Right ventricle myocardium superior (tissue), 1 donor: ENCODE measurements around the gene CACNA1A. TPM values are rescaled to one million over a fixed set of nuclear protein-coding genes. Genes with fewer than 3 reads are reported as not detected.

ENCODE experiments used
- ATAC-seq: fragments of 200-7000 bp; cut with Tn5 transposase; one replicate; pipeline ENCODE4 v1.9.1; 2020; ENCODE audit warnings: mild to moderate bottlenecking; ENCODE audit not compliant: poor library complexity
- DNase-seq: peaks from one replicate; pipeline ENCODE4 v3.0.0-alpha.2; 2020
- intact Hi-C: fragments of 100-400 bp; cut with DNase I; formaldehyde crosslinking; loops from one replicate; pipeline ENCODE4 v1.11.2; 2022
- total RNA-seq: library from RNA; stranded (reverse); fragmentation: NEBNext Ultra II Directional; extraction: Animal tissue kit (Norgen Biotek cat#: 25700); gene quantifications from one replicate; pipeline ENCODE4 v1.2.1, GENCODE V29; 2021
- donor health status: DM: no; HTN: yes; CAD: no; lungs with severe emphysema.

The CACNA1A gene
- total RNA-seq, 1 donor from 2014 or later = 1.00 TPM

DNA sequence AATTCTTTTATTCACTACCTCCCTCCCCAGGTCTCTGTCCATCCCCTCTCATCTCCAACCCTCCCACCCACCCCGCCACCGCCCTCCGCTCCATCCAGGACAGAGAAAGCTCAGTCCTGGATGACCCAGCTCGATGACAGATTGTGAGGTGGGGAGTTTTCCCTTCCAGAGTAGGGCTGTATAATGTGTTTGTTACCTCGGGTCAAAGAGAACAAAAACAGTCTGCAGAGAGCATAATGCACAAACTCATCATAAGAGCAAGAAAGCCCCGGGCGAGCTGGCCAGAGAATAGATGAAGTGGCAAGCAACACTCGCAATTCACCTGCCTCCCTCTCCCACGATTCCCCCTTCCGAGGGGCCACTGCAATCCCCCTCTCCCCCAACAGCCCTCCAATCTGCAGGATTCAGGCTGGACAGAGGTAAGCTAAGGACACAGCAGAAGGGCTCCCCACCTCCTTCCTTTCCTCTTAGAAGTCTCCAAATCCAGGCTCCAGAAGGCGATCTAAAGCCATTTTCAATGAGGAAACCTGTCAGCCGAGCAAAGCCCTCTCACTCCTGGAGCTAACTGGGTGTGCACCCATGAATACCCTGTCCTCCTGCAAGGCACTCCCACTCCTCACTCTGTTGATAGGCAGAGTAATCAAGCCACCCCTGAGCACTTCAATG, 2.6 kb downstream of the CACNA1A start:
- no peak for ATAC-seq
- intact Hi-C loops = no loop called here

DNA sequence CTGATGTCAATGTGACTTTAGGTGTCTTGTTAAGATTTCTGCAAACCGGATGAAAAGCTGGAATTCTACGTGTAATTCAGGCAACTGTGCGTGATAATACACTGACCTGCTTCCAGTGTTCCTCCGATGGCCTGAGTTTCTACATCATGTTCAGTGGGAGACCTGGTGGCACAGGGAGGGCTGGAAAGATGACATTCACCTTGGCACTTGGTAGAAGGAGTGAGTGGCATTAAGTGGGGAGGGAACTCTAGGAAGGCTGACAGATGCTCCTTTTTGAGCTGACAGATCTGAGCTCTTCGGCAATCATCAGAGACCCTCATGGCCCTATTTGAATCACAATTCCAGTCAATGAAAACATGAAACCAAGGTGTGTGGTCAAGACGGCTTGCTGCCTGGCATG, 4.0 kb downstream of the CACNA1A start:
- intact Hi-C loops = no loop called here
- ATAC-seq = no peak
- no peak for DNase-seq

More for the DNA sequence above, 2.6 kb downstream of the CACNA1A start:
- no peak for DNase-seq

GRCh38 chr19:13499692-13500091, 6.6 kb downstream of the CACNA1A start:
- DNase-seq = no peak
- ATAC-seq = no peak
- intact Hi-C loops = no loop called here

DNA sequence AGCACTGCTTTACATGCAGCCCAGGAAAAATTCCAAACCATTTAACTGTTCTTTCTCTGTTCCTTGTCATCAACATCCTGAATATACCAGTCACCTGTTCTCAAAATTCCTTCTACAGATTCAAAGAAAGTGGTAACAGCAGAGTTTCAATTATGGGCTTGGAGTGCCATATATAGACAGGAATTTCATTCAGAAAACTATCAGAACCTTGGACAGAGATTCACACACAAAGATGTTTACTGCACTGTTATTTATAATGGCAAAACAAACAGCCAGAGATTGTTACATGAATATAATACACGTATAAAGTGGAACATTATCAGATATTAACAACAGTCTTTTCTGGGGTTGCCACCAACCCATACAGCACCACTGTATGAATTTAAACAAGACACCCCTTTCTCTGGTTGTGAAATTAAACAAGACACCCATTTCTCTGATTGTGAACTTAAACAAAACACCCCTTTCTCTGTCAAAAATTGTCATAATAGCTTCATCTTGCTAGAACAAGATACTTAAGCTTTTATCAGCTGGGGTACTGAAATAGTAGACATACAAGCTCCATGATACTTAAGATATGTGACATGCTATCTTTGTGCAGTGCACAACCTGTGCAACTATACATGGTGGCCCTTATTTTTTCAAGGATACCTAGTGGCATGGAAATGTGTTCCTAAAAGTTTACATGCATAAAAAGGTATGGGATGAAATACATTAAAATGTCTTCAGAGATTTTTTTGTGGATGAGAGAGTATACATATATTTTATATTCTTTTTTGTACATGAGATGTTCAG, 12.6 kb downstream of the CACNA1A start:
- intact Hi-C loops = no loop called here
- DNase-seq (no peak), ATAC-seq (no peak)

- intact Hi-C loops = no loop called here
- DNase-seq (no peak), ATAC-seq (no peak)
Measured at GRCh38 chr19:13492128-13492527, 14.2 kb downstream of the CACNA1A start.

GRCh38 chr19:13487985-13488384, 18.3 kb downstream of the CACNA1A start:
- intact Hi-C loops = no loop called here
- DNase-seq = no peak
- ATAC-seq = no peak

DNA sequence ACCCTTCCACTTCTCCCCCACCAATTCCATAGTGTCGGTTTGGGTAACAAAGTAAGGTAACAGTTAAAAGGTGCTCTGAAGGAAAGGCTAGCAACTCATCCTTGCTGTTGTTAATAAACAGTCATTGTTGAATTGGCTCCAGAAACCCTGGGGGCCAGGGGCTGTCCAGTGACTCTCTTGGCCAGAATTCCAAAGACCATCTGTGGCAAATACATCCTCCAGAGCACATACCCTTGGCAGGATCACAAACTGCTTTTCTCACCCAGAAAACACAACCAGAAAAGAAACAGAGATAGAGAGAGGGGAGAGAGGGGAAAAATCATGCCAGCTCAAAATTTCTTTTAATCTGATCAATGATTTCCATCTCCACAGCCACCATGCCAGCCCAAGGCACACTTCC, 22.1 kb downstream of the CACNA1A start:
- intact Hi-C loops = no loop called here
- no peak for ATAC-seq
- no peak for DNase-seq

GRCh38 chr19:13483215-13483614, 23.1 kb downstream of the CACNA1A start:
- ATAC-seq (no peak), DNase-seq (no peak)
- intact Hi-C loops = no loop called here

- intact Hi-C loops = no loop called here
- DNase-seq = no peak
- no peak for ATAC-seq
Measured at GRCh38 chr19:13478576-13478975, 27.7 kb downstream of the CACNA1A start.

- intact Hi-C loops = no loop called here
- ATAC-seq (no peak), DNase-seq (no peak)
Measured at GRCh38 chr19:13476071-13476470, 30.2 kb downstream of the CACNA1A start.

GRCh38 chr19:13475044-13475443, 31.2 kb downstream of the CACNA1A start:
- intact Hi-C loops = no loop called here
- ATAC-seq (no peak), DNase-seq (no peak)

- ATAC-seq = no peak
Measured at GRCh38 chr19:13466697-13467096, 39.6 kb downstream of the CACNA1A start.

GRCh38 chr19:13463296-13463695, 43.0 kb downstream of the CACNA1A start:
- no peak for ATAC-seq
- no peak for DNase-seq
- intact Hi-C loops = no loop called here

More at GRCh38 chr19:13466697-13467096, 39.6 kb downstream of the CACNA1A start:
- DNase-seq = no peak
- intact Hi-C loops = no loop called here

DNA sequence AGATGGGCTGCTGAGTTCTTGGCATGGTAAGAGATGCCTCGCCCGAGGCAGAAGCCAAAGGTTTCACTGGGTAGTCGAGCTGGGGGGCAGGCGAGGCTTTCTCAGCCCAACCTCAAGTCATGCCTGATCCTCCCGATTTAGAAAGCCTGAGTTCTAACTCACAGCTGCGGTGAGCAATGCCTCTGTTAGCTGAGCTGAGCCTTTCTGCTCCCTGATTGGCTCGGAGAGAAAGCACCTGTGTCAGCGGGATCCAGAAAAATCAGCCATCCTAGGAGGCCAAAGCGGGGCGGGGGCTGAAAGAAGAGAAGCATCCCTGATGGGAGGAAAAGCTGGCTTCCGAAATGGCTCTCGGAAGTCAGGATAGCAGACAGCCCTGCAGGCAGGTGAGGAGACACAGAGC, 44.7 kb downstream of the CACNA1A start:
- no peak for ATAC-seq
- intact Hi-C loops = no loop called here

GRCh38 chr19:13460045-13460444, 46.2 kb downstream of the CACNA1A start:
- DNase-seq (no peak), ATAC-seq (no peak)
- intact Hi-C loops = no loop called here

More for the DNA sequence above, 44.7 kb downstream of the CACNA1A start:
- no peak for DNase-seq

GRCh38 chr19:13459351-13459750, 46.9 kb downstream of the CACNA1A start:
- DNase-seq (no peak), ATAC-seq (no peak)
- intact Hi-C loops = no loop called here

- DNase-seq (no peak), ATAC-seq (no peak)
- intact Hi-C loops = no loop called here
Measured at GRCh38 chr19:13451434-13451995, 54.8 kb downstream of the CACNA1A start.

DNA sequence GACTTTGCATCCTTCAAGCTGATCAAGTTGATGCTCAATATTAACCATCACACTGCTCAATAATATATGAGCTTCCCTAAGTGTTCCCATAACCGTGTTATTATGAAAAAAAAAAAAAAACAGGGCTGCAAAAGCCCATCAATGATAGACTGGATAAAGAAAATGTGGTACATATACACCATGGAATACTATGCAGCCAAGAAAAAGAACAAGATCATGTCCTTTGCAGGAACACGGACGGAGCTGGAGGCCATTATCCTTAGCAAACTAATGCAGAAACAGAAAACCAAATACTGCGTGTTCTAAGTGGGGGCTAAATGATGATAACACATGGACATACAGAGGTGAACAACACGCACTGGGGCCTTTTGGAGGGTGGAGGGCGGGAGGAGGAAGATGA, 58.3 kb downstream of the CACNA1A start:
- intact Hi-C loops = no loop called here
- no peak for DNase-seq

DNA sequence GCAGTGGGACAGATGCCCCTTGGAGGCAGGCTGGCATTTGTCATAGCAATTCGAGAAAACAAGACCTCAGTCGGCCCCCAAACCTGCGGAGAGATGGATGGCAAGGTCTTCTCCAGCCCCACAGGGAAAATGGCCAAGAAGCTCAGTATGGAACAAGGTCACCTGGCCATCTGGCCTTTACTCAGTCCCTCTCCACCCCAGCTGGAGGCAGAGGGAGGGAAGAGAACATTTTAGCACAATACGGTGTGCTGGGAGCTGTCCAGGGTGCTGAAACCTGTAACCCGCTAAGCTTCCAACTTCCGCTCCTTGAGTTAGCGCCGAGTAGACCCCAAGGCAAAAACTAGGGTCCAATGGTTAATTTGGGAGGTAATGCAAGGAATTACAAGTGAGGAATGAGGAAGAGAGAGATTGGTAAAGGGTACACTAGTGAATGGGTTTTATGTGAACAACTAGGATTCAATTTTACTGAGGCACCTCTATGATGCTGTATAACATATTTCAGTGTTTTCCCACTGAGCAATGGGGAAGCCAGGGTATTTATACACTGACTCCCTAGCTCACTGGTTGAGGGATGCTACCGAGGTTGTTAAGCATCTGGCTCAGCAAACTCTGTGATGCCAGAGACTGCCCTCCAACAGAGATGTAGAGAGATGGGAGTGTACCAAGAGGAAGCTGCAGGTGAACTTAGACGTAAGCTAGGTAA, 64.3 kb downstream of the CACNA1A start:
- ATAC-seq = no peak

More for the DNA sequence above, 58.3 kb downstream of the CACNA1A start:
- ATAC-seq = no peak

More for the DNA sequence above, 64.3 kb downstream of the CACNA1A start:
- intact Hi-C loops = no loop called here
- no peak for DNase-seq
